DMS153 treated with DMSO at 0.1 percent for 48 hours (cell line): ENCODE data around the gene EEF1A1.
"Not testable (repeated sequence)": the region's sequence is repeated elsewhere in the genome, so short reads cannot be mapped to it uniquely, and the experiment has no call there.

Source experiments
- DNase-seq: peaks from one replicate; lab custom pipeline; 2025; ENCODE audit not compliant: unreplicated experiment; lab: John Stamatoyannopoulos, UW

Gene EEF1A1

GRCh38 chr6:73520688-73521350 is at the start of gene EEF1A1:
TSS of gene EEF1A1 (minus strand) at chr6:73521032. CDS start at chr6:73520026, 1,006 bp downstream.
- peak; percentile 100 for DNase-seq

DNA sequence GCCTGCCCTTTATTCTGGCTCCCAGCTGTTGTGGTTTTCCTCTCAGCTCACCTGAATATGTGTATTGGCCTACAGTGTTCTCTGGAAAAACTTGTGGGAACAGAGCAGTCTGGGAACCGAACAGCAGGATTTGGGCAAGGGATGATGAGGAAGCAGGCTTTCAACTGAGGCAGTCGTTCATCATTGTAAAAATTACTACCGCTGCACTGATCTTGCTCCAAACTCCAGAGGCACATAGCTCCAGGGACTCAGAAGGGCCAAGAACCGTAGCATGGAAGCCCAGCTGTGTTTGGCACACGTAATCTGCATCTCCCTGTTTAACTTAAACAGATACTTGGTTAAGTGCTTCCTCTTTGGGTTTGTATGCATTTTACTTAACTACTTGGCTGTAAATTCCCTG is 48.3 kb upstream of the EEF1A1 start:
- no peak for DNase-seq

DNA sequence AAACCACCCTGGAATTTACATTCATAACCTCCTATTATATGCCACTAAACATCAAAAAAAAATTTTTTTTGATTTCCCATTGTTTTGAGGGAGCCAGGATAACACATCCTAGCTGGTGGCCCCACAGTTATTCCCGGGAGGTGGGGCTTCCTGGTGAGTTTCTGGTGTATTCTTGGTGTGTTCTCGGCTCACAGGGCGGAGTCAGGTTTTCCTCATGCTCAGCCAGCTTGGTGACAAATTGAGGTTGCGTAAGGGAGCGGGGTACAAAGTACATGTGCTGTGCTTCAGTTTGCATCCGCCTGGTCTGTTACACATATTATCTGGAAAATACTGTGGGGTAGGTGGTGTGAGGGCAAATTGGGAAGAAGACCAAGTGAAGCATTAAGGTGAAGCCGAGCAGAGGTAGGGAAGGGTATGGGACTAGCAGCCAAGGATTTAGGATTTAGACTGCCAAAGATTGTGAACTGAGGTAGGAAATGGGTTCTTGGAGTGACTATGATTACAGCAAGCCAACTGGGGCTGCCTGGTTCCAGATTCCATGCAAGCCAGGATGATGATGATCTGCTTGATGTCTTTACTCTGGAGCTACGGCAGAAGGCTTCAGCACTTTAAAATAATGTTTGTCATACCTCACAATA is 46.2 kb upstream of the EEF1A1 start:
- DNase-seq: no peak

DNA sequence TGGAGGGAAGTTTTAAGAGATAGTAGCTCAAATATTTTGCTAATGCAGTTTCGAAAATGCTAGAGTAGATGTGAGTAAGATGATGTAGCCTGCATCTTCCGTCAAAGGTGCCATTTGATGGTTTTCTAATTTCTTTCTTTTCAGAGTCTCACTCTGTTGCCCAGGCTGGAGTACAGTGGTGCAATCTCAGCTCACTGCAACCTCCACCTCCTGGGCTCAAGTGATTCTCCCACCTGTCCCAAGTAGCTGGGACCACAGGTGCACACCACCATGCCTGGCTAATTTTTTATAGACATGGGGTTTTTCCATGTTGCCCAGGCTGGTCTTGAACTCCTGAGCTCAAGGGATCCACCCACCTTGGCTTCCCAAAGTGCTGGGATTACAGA is 45.6 kb upstream of the EEF1A1 start:
- not testable (repeated sequence) for DNase-seq

DNA sequence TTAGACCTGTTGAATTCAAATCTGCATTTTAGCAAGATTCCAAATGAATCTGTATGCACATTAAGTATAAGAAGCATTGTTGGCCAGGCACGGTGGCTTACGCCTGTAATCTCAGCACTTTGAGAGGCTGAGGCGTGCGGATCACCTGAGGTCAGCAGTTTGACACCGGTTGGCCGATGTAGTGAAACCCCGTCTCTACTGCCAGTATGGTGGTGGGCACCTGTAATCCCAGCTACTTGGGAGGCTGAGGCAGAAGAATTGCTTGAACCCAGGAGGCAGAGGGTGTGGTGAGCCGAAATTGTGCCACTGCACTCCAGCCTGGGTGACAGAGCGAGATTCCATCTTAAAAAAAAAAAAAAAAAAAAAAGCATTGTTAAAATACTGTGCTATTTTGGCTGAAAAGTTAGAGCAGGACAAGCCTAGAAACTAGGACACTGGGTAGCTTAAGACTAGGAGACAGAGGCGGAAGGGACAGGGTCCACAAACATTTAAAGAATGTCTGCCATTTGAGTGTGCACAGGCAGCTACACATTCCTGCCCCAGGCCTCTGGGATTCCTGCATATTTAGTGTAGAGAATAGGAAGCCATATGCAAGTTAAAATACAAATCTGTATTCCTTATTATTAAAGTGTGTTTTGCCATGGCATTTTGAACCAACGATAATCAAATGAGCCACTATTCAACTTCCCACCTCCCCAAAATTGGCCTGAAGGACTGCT is 45.1 kb upstream of the EEF1A1 start:
- no peak for DNase-seq

DNA sequence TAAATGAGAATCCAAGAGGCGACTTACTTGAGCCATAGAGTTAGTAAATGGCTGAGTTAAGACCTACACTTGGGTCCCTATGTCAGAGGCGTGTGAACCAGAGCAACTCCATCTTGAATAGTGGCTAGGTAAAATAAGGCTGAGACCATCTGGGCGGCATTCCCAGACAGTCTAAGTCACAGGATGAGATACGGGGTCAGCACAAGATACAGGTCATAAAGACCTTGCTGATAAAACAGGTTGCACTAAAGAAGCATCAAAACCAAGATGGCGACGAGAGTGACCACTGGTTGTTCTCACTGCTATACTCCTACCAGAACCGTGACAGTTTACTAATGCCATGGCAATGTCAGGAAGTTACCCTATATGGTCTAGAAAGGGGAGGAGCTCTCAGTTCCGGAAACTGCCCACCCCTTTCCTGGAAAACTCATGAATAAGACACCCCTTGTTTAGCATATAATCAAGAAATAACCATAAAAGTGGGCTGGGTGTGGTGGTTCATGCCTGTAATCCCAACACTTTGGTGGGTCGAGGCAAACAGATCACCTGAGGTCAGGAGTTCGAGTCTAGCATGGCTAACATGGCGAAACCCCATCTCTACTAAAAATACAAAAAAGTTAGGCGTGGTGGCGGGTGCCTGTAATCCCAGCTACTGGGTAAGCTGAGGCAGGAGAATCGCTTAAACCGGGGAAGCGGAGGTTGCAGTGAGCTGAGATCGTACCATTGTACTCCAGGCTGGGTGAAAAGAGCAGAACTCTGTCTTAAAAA is 43.9 kb upstream of the EEF1A1 start:
- DNase-seq: no peak

DNA sequence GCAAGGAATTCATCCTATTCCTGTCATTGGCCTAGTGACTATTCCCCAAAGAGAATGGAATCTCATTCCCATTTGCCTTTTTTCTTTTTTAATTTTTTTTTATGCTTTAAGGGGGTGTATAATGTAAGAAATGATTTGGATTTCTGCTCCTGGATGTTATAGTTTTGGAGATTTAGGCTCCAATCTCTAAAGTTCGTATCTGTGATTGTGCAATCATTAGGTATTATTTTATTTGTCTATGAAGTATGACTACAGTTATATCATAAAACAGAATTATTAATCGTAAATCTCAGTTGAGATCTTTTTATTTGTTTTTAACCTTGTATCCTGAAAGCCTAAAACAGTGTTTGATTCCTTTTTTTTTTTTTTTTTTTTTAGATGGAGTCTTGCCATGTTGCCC is 41.7 kb upstream of the EEF1A1 start:
- no peak for DNase-seq

GRCh38 chr6:73560853-73561407 is 40.1 kb upstream of the EEF1A1 start:
- DNase-seq: no peak

- no peak for DNase-seq
Measured at GRCh38 chr6:73560182-73560732, 39.4 kb upstream of the EEF1A1 start.

GRCh38 chr6:73559399-73559794 is 38.6 kb upstream of the EEF1A1 start:
- DNase-seq: not testable (repeated sequence)

DNA sequence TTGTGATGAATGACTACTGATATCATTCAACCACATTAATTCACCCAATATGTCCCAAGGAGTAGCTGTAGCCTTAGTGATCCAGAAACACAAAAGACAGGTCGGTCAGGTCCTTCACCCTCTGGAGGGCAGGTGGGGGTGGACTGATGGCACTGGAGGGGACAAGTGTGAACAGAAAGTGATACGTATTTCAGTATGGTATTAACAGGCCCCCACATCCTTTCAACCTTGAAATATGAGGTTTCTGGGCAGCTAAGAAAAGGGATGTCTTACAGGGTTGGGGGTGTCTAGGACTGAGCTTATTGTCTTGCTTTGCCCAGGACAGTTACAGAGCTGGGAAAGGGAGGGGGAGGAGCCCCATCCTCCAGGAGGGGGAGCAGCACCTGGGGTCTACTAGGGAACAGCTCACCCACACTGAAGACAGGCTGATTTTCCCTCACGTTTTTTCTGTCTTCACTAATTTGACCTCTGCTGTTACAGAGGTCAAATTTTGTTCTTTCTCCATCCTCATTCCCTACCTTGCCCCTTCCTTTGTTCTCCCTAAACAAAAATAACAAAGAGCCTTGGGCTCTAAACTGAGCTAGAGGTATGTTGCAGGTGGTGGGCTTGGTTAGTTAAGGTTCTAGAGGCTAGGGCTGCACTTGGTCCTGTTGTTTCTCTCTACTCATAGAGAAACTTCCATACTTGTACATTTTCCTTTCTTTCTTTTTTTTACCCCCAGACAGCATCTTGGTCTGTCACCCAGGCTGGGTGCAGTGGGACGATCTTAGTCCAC is 38.0 kb upstream of the EEF1A1 start:
- DNase-seq: no peak

DNA sequence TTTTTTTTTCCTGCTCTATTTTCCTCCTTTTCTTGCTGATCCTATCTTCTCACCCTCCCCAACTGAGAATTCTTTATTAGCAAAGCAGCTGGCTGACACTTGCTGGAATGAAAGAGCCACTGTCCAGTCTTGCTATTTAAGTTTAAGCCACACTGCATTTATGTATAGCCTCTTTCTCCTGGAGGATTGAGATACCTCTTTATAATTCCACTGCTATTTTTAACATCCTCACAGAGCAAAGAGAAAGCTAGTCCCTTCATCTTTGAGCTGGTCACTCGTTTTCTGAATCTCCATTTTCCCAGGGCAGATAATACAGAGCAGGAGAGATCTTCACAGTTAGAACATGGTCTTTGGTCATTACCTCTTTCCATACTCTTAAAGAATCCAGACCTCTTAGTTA is 36.0 kb upstream of the EEF1A1 start:
- no peak for DNase-seq

GRCh38 chr6:73555380-73555949 is 34.6 kb upstream of the EEF1A1 start:
- DNase-seq: not testable (repeated sequence)

DNA sequence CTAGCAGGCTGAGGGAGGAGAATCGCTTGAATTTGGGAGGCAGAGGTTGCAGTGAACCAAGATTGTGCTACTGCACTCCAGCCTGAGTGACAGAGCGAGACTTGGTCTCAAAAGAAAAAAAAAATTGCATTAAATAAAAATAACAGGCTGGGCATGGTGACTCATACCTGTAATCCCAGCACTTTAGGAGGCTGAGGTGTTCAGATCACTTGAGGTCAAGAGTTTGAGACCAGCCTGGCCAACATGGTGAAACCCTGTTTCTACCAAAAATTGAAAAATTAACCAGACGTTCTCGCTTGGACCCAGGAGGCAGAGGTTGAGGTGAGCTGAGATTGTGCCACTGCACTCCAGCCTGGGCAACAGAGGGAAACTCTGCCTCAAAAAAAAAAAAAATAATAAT is 30.3 kb upstream of the EEF1A1 start:
- DNase-seq: not testable (repeated sequence)

DNA sequence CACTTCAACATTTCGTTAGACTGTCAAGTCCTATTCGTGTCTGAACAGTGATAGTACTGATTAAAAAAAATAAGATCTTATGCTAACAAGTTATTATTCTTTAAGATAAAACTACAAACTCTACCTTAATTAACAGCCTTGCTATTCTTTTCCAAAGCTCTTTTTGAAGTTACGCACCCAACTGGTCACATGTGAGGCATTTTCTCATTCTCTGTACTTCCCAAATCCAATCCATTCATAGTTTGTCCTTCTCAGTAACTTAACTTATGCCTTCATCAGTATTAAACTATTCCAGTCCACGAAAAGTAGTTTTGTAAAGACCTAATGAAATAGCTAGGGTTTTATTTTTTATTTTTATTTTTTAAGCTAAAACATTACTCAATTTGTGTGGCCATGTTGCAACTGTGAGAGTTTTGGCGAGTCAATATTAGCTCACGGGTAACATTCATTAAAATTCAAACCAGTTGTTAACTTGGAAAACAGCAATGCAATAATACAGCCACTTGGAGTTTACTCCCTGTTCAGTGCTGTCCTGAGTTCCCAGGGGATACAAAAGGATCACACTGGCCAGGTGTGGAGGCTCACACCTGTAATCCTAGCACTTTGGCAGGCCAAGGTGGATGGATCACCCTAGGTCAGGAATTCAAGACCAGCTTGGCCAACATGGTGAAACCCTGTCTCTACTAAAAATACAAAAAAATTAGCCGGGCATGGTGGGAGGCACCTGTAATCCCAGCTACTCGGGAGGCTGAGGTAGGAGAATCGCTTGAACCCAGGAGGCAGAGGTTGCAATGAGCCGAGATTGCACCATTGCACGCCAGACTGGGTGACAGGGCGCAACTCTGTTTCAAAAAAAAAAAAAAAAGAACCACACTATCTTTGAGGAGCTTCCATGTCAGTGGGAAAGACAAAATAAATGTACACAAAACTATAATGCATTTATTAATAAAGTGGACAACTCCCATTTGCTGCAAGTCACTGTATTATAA is 27.9 kb upstream of the EEF1A1 start:
- no peak for DNase-seq

DNA sequence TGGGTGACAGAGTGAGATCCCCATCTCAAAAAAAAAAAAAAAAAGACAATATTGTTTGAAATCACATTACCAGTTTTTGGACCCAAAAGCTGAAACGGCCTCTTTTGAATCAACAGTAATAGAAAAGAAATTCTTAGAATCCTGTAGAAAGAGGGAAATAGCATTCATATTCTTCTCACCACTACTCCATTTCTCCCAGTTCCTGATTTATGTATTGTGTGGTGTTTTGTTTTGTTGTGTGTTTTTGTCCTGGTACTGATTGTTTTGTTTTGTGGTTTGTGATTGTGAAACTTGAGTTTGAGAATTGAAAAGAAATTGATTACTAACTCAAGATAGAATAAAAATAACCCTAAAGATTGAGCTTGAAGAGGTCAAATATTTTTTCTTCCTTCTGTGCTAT is 26.2 kb upstream of the EEF1A1 start:
- no peak for DNase-seq

- DNase-seq: no peak
Measured at GRCh38 chr6:73542891-73543290, 22.1 kb upstream of the EEF1A1 start.

DNA sequence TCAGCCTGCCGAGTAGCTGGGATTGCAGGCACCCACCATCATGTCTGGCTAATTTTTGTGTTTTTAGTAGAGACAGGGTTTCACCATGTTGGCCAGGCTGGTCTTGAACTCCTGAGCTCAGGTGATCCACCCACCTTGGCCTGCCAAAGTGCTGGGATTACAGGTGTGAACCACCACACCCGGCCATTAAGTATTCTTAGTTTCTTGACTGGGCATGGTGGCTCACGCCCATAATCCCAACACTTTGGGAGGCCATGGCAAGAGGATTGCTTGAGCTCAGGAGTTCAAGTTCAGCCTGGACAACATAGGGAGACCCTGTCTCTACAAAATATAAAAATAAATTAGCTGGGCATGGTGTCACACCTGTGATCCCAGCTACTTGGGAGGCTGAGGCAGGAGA is 21.6 kb upstream of the EEF1A1 start:
- not testable (repeated sequence) for DNase-seq
